ENCODE data around the gene CXCL13.

- TF ChIP-seq CTCF (IDR thresholded peaks at IDR 0.05) (no peak), EZH2 (IDR thresholded peaks at IDR 0.05) (no peak)
These were observed 7.6 kb downstream of the CXCL13 start for GRCh38 chr4:77613267-77613666.

All from neural progenitor cell (in vitro differentiated cells).